H9 (cell line): ENCODE data around the gene NPLOC4. TPM values are rescaled to one million over a fixed set of nuclear protein-coding genes. Genes with fewer than 3 reads are reported as not detected.

Source experiments
- DNase-seq: peaks from one replicate; pipeline ENCODE4 v3.0.0-alpha.2; 2017
- H2AFZ ChIP-seq: one replicate; pipeline ENCODE4 v1.6.1; 2013; ENCODE audit warnings: mild to moderate bottlenecking, low read length, control low read depth, moderate library complexity
- H2AK5ac ChIP-seq: 2 replicates; pipeline ENCODE4 v1.6.1; 2013; ENCODE audit warnings: low read length, control low read depth, mixed read lengths; ENCODE audit not compliant: insufficient read length
- H2BK120ac ChIP-seq: one replicate; pipeline ENCODE4 v1.6.1; 2013; ENCODE audit warnings: low read depth, mild to moderate bottlenecking, low read length, control low read depth, inconsistent platforms; ENCODE audit not compliant: poor library complexity, severe bottlenecking
- H2BK12ac ChIP-seq: 2 replicates; pipeline ENCODE4 v1.6.1; 2013; ENCODE audit warnings: low read length, control low read depth, mixed read lengths, low read depth; ENCODE audit not compliant: insufficient read length
- H2BK15ac ChIP-seq: 2 replicates; pipeline ENCODE4 v1.6.1; 2013; ENCODE audit warnings: low read depth, low read length, control low read depth
- H2BK20ac ChIP-seq: one replicate; pipeline ENCODE4 v1.6.1; 2013; ENCODE audit warnings: low read depth, mild to moderate bottlenecking, low read length, control low read depth, inconsistent platforms; ENCODE audit not compliant: poor library complexity, severe bottlenecking
- H2BK5ac ChIP-seq: 2 replicates; pipeline ENCODE4 v1.6.1; 2013; ENCODE audit warnings: low read length, control low read depth, mixed read lengths; ENCODE audit not compliant: insufficient read length
- H3K14ac ChIP-seq: 2 replicates; pipeline ENCODE4 v1.6.1; 2013; ENCODE audit warnings: low read length, control low read depth; ENCODE audit not compliant: insufficient read depth
- H3K18ac ChIP-seq: 2 replicates; pipeline ENCODE4 v1.6.1; 2013; ENCODE audit warnings: low read depth, mild to moderate bottlenecking, mixed read lengths, low read length, control low read depth; ENCODE audit not compliant: insufficient read length
- H3K23ac ChIP-seq: 2 replicates; pipeline ENCODE4 v1.6.1; 2013; ENCODE audit warnings: low read length, control low read depth, mixed read lengths, low read depth; ENCODE audit not compliant: insufficient read length
- H3K23me2 ChIP-seq: 2 replicates; pipeline ENCODE4 v1.6.1; 2013; ENCODE audit warnings: low read depth, mild to moderate bottlenecking, mixed read lengths, low read length, control low read depth; ENCODE audit not compliant: insufficient read length, poor library complexity, severe bottlenecking
- H3K27ac ChIP-seq: 2 replicates; pipeline ENCODE4 v1.5.1; 2013; ENCODE audit warnings: low read length, control low read depth, mixed read lengths, low read depth; ENCODE audit not compliant: insufficient read length
- H3K27me3 ChIP-seq: 2 replicates; pipeline ENCODE4 v1.6.1; 2013; ENCODE audit warnings: low read length, control low read depth, inconsistent platforms; ENCODE audit not compliant: insufficient read depth
- H3K4ac ChIP-seq: 2 replicates; pipeline ENCODE4 v1.6.1; 2013; ENCODE audit warnings: low read depth, mild to moderate bottlenecking, control low read depth, inconsistent platforms, low read length, moderate library complexity
- H3K4me1 ChIP-seq: 2 replicates; pipeline ENCODE4 v1.6.1; 2013; ENCODE audit warnings: low read length, control low read depth, inconsistent platforms; ENCODE audit not compliant: insufficient read depth
- H3K4me2 ChIP-seq: 2 replicates; pipeline ENCODE4 v1.6.1; 2013; ENCODE audit warnings: low read length, control low read depth, mixed read lengths; ENCODE audit not compliant: insufficient read length, insufficient read depth
- H3K56ac ChIP-seq: 2 replicates; pipeline ENCODE4 v1.6.1; 2013; ENCODE audit warnings: low read depth, mild to moderate bottlenecking, mixed read lengths, low read length, control low read depth; ENCODE audit not compliant: insufficient read length
- H3K79me1 ChIP-seq: 2 replicates; pipeline ENCODE4 v1.6.1; 2013; ENCODE audit warnings: low read depth, mild to moderate bottlenecking, moderate library complexity, low read length, control low read depth, inconsistent platforms; ENCODE audit not compliant: insufficient read depth, poor library complexity, severe bottlenecking
- H3K79me2 ChIP-seq: 2 replicates; pipeline ENCODE4 v1.6.1; 2013; ENCODE audit warnings: low read length, control low read depth, inconsistent platforms; ENCODE audit not compliant: insufficient read depth
- H3K9ac ChIP-seq: 2 replicates; pipeline ENCODE4 v1.6.1; 2013; ENCODE audit warnings: low read length, control low read depth, mixed read lengths; ENCODE audit not compliant: insufficient read length; ENCODE audit errors: extremely low read depth
- H3K9me3 ChIP-seq: one replicate; pipeline ENCODE4 v1.6.1; 2013; ENCODE audit warnings: low read depth, low read length, inconsistent platforms; ENCODE audit not compliant: control insufficient read depth
- H3T11ph ChIP-seq: one replicate; pipeline ENCODE4 v1.6.1; 2013; ENCODE audit warnings: mild to moderate bottlenecking, low read length, control low read depth, inconsistent platforms
- H4K20me1 ChIP-seq: one replicate; pipeline ENCODE4 v1.6.1; 2013; ENCODE audit not compliant: control insufficient read depth, insufficient read length, insufficient read depth
- H4K5ac ChIP-seq: 2 replicates; pipeline ENCODE4 v1.6.1; 2013; ENCODE audit warnings: low read depth, mild to moderate bottlenecking, mixed read lengths, low read length, control low read depth; ENCODE audit not compliant: insufficient read length
- H4K8ac ChIP-seq: replicated peaks from 2 replicates; pipeline ENCODE4 v1.6.1; 2013; ENCODE audit warnings: low read length, control low read depth, mixed read lengths, low read depth; ENCODE audit not compliant: insufficient read length
- H4K91ac ChIP-seq: 2 replicates; pipeline ENCODE4 v1.6.1; 2013; ENCODE audit warnings: low read depth, mild to moderate bottlenecking, moderate library complexity, mixed read lengths, low read length, control low read depth; ENCODE audit not compliant: insufficient read length
- H3K27ac Mint-ChIP-seq, 3 experiments: 2 replicates in 2 of 3; 3 replicates in 1 of 3; pipeline ENCODE4 v1.8.0; 2020 to 2021; ENCODE audit warnings: mixed read lengths in 3 of 3, mild to moderate bottlenecking in 1 of 3, moderate library complexity in 1 of 3
- H3K27me3 Mint-ChIP-seq: 2 replicates; pipeline ENCODE4 v1.8.0; 2021; ENCODE audit warnings: low read depth, mild to moderate bottlenecking, moderate library complexity, mixed read lengths
- H3K36me3 Mint-ChIP-seq, 3 experiments: 2 replicates in 2 of 3; 3 replicates in 1 of 3; pipeline ENCODE4 v1.8.0; 2020 to 2021; ENCODE audit warnings: low read depth in 3 of 3, mixed read lengths in 3 of 3; ENCODE audit not compliant: insufficient read depth in 1 of 3
- H3K4me1 Mint-ChIP-seq, 2 experiments: 2 replicates each; pipeline ENCODE4 v1.8.0; 2020; ENCODE audit warnings: mixed read lengths in 2 of 2
- H3K4me3 Mint-ChIP-seq, 2 experiments: 2 replicates in 1 of 2; 3 replicates in 1 of 2; pipeline ENCODE4 v1.8.0; 2020 to 2021; ENCODE audit warnings: mild to moderate bottlenecking in 2 of 2, mixed read lengths in 2 of 2, moderate library complexity in 1 of 2
- H3K9me3 Mint-ChIP-seq, 2 experiments: 2 replicates in 1 of 2; 3 replicates in 1 of 2; pipeline ENCODE4 v1.8.0; 2020; ENCODE audit warnings: mild to moderate bottlenecking in 2 of 2, mixed read lengths in 2 of 2, moderate library complexity in 1 of 2
- CTCF ChIP-seq: fragments of 200-600 bp; sonication (generic); conservative IDR thresholded peaks from 3 replicates; pipeline ENCODE4 v1.8.0; 2021; ENCODE audit warnings: antibody characterized with exemption, mild to moderate bottlenecking
- WGBS: extraction: QIAGEN DNeasy Blood & Tissue Kit; methylation state at CpG from one replicate; pipeline ENCODE4 v1.1.7; 2013; ENCODE audit warnings: missing lambda C conversion rate, low lambda C conversion rate, mixed read lengths; ENCODE audit not compliant: insufficient read length; ENCODE audit errors: extremely low coverage; 5-methylcytosine and 5-hydroxymethylcytosine counted together
- total RNA-seq: library from RNA; stranded (reverse); gene quantifications from 2 replicates; pipeline ENCODE4 v1.2.1, GENCODE V29; 2021

The NPLOC4 gene
- total RNA-seq, 1 experiment from 2014 or later, result 103 TPM

- H2BK20ac ChIP-seq, result no peak overlapping the region
- Mint-ChIP-seq H3K4me1 (no peaks in the 10 kb centered on the region), H3K27ac (peak overlapping the region; percentile 57 to 93 (median 74); a peak in 5 of 7 replicates), H3K9me3 (no peaks in the 10 kb centered on the region), H3K36me3 (peaks cover 24 to 80% (median 72%) of the 10 kb centered on the region in 3 experiments), H3K4me3 (no peak overlapping the region), H3K27me3 (peaks cover 3% of the 10 kb centered on the region)
- H2BK15ac ChIP-seq, result no peak overlapping the region
- DNase-seq, result peak; percentile 25
- no peak overlapping the region for H3K56ac ChIP-seq
- H3K18ac ChIP-seq, result no peak overlapping the region
- H2AFZ ChIP-seq, result no peak overlapping the region
- H4K20me1 ChIP-seq, result peaks cover 2% of the 10 kb centered on the region
- H2AK5ac ChIP-seq, result no peak overlapping the region
- no peak for TF ChIP-seq CTCF
- no peaks in the 10 kb centered on the region for H3K27me3 ChIP-seq
- no peaks in the 10 kb centered on the region for H3K79me2 ChIP-seq
- no peak overlapping the region for H3K4ac ChIP-seq
- H3K4me2 ChIP-seq, result no peak overlapping the region
- H2BK12ac ChIP-seq, result no peak overlapping the region
- no peaks in the 10 kb centered on the region for H3K79me1 ChIP-seq
- no peak overlapping the region for H3K9ac ChIP-seq
- no peak overlapping the region for H2BK5ac ChIP-seq
- H3T11ph ChIP-seq, result no peak overlapping the region
- no peak overlapping the region for H3K23ac ChIP-seq
- H3K27ac ChIP-seq, result no peak overlapping the region
- no peaks in the 10 kb centered on the region for H3K23me2 ChIP-seq
- H4K8ac ChIP-seq, result no peak overlapping the region
- no peaks in the 10 kb centered on the region for H3K4me1 ChIP-seq
- H4K5ac ChIP-seq, result no peak overlapping the region
- no peaks in the 10 kb centered on the region for H3K9me3 ChIP-seq
- H3K14ac ChIP-seq, result no peak overlapping the region
- no CpG with 5 or more reads among the region's 11 CpGs for WGBS
- H4K91ac ChIP-seq, result no peak overlapping the region
- H2BK120ac ChIP-seq, result no peak overlapping the region
Measured at GRCh38 chr17:81577278-81578000, 59.5 kb downstream of the NPLOC4 start.
